Loucy (cell line): Measurements from ENCODE around the gene QPCT.

ENCODE experiments used
- H2AFZ ChIP-seq: fragments of 200-600 bp; sonication (generic); 2 replicates; pipeline ENCODE4 v1.6.0; 2016; ENCODE audit warnings: antibody characterized with exemption, mild to moderate bottlenecking, low read length, moderate library complexity
- H3F3A ChIP-seq: fragments of 200-600 bp; 2 replicates; pipeline ENCODE4 v1.6.0; 2016; ENCODE audit warnings: antibody characterized with exemption, low read depth, mild to moderate bottlenecking
- H3K27me3 ChIP-seq: fragments of 200-600 bp; sonication (generic); 2 replicates; pipeline ENCODE4 v1.6.1; 2014; ENCODE audit warnings: low read length, mild to moderate bottlenecking; ENCODE audit not compliant: insufficient read depth, poor library complexity, severe bottlenecking
- H3K36me3 ChIP-seq: fragments of 200-600 bp; sonication (generic); 2 replicates; pipeline ENCODE4 v1.6.1; 2016; ENCODE audit warnings: low read length; ENCODE audit not compliant: insufficient read depth
- H3K4me1 ChIP-seq: fragments of 200-600 bp; sonication (generic); 2 replicates; pipeline ENCODE4 v1.5.1; 2014; ENCODE audit warnings: low read length, mild to moderate bottlenecking; ENCODE audit not compliant: insufficient read depth, poor library complexity, severe bottlenecking
- H3K4me2 ChIP-seq: fragments of 200-600 bp; sonication (generic); 2 replicates; pipeline ENCODE4 v1.6.0; 2014; ENCODE audit warnings: antibody characterized with exemption, low read length, low read depth, mild to moderate bottlenecking; ENCODE audit not compliant: poor library complexity, severe bottlenecking
- H3K4me3 ChIP-seq: fragments of 200-600 bp; sonication (generic); 2 replicates; pipeline ENCODE4 v1.5.1; 2014; ENCODE audit warnings: low read length, mild to moderate bottlenecking, mixed read lengths; ENCODE audit not compliant: poor library complexity, severe bottlenecking
- H3K79me2 ChIP-seq: fragments of 200-600 bp; sonication (generic); 2 replicates; pipeline ENCODE4 v1.6.1; 2014; ENCODE audit warnings: low read length; ENCODE audit not compliant: insufficient read depth
- H3K9ac ChIP-seq: fragments of 200-600 bp; sonication (generic); 2 replicates; pipeline ENCODE4 v1.6.0; 2014; ENCODE audit warnings: mild to moderate bottlenecking, low read depth, low read length, moderate library complexity; ENCODE audit not compliant: poor library complexity, severe bottlenecking
- H3K9me2 ChIP-seq: fragments of 200-600 bp; sonication (generic); replicated peaks from 2 replicates; pipeline ENCODE4 v1.6.1; 2016; ENCODE audit warnings: low read depth, low read length, mixed read lengths
- H3K9me3 ChIP-seq: fragments of 200-600 bp; sonication (generic); 2 replicates; pipeline ENCODE4 v1.6.1; 2014; ENCODE audit warnings: mild to moderate bottlenecking, antibody characterized with exemption, low read length, low read depth; ENCODE audit not compliant: insufficient read depth
- H4K20me1 ChIP-seq: fragments of 200-600 bp; sonication (generic); 2 replicates; pipeline ENCODE4 v1.6.0; 2014; ENCODE audit warnings: antibody characterized with exemption, low read length, mild to moderate bottlenecking; ENCODE audit not compliant: insufficient read depth, poor library complexity, severe bottlenecking
- CTCF ChIP-seq: fragments of 200-600 bp; sonication (generic); conservative IDR thresholded peaks from 2 replicates; pipeline ENCODE4 v1.5.1; 2014; ENCODE audit warnings: mild to moderate bottlenecking, antibody characterized with exemption, low read length
- EZH2phosphoT487 ChIP-seq: fragments of 200-600 bp; IDR thresholded peaks from 2 replicates; pipeline ENCODE4 v1.6.1; 2018; ENCODE audit warnings: antibody characterized with exemption, mild to moderate bottlenecking, moderate library complexity, borderline replicate concordance

The QPCT gene

GRCh38 chr2:37392428-37392827 lies 48.0 kb downstream of the QPCT start:
- Histone ChIP-seq H3K4me3 (no peak overlapping the region), H3F3A (no peaks in the 10 kb centered on the region; the same call in 1 of the 2 replicates), H3K36me3 (no peaks in the 10 kb centered on the region), H3K4me1 (peaks cover 26% of the 10 kb centered on the region), H3K79me2 (no peaks in the 10 kb centered on the region), H3K9ac (no peak overlapping the region), H2AFZ (no peak overlapping the region), H3K9me2 (no peaks in the 10 kb centered on the region), H3K27me3 (no peaks in the 10 kb centered on the region), H3K4me2 (no peak overlapping the region), H3K9me3 (no peaks in the 10 kb centered on the region), H4K20me1 (no peaks in the 10 kb centered on the region)
- no peak for TF ChIP-seq CTCF
- TF ChIP-seq EZH2phosphoT487 = no peak

GRCh38 chr2:37394263-37394662 lies 49.8 kb downstream of the QPCT start:
- H3K4me3 ChIP-seq = no peak overlapping the region
- peaks cover 20% of the 10 kb centered on the region for H3K4me1 ChIP-seq
- no peaks in the 10 kb centered on the region; the same call in 1 of the 2 replicates for H3F3A ChIP-seq
- no peaks in the 10 kb centered on the region for H3K9me3 ChIP-seq
- no peaks in the 10 kb centered on the region for H3K36me3 ChIP-seq
- no peaks in the 10 kb centered on the region for H4K20me1 ChIP-seq
- H2AFZ ChIP-seq = no peak overlapping the region
- H3K9ac ChIP-seq = no peak overlapping the region
- no peaks in the 10 kb centered on the region for H3K9me2 ChIP-seq
- H3K79me2 ChIP-seq = no peaks in the 10 kb centered on the region
- TF ChIP-seq CTCF = no peak
- TF ChIP-seq EZH2phosphoT487 = no peak
- H3K4me2 ChIP-seq = no peak overlapping the region
- H3K27me3 ChIP-seq = no peaks in the 10 kb centered on the region

GRCh38 chr2:37394796-37395555 lies 50.5 kb downstream of the QPCT start:
- Histone ChIP-seq H3K9ac (no peak overlapping the region), H3K9me2 (no peaks in the 10 kb centered on the region), H3K79me2 (no peaks in the 10 kb centered on the region), H3K4me1 (peaks cover 13% of the 10 kb centered on the region), H2AFZ (no peak overlapping the region), H3F3A (no peaks in the 10 kb centered on the region; the same call in 1 of the 2 replicates), H4K20me1 (no peaks in the 10 kb centered on the region), H3K4me2 (no peak overlapping the region), H3K27me3 (no peaks in the 10 kb centered on the region), H3K4me3 (no peak overlapping the region), H3K9me3 (no peaks in the 10 kb centered on the region), H3K36me3 (no peaks in the 10 kb centered on the region)
- no peak for TF ChIP-seq CTCF
- TF ChIP-seq EZH2phosphoT487 = no peak
